ENCODE results near the gene PRDM12.

The PRDM12 gene

DNA sequence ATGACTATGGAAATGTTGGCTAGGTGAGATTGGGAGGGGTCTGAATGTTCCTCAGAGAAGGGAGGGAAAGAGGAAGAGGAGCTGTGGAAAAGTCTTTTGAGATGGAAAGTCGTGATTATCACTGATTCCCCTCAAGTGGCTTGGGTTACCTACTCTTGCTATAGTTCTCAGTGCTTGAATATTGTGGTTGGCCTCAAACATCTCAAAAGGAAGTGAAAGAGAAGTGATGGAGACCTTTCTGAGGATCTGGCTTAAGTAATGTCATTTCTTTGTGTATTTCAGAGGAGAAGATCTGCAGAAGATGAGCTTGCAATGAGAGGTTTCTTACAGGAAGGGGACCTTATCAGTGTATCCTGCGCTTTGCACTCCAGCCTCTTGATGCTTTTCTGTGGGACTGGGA lies 34.7 kb downstream of the PRDM12 start:
- Histone ChIP-seq H3K9me3 (ENCODE audit: control insufficient read depth in 1 of 2, low read length in 2 of 2) (no peaks in the 10 kb centered on the region), H3K4me3 (ENCODE audit: low read depth in 1 of 2, low read length in 2 of 2) (no peak overlapping the region), H3K27me3 (ENCODE audit: control insufficient read depth in 1 of 2, insufficient read depth in 2 of 2, low read length in 2 of 2) (no peaks in the 10 kb centered on the region), H3K27ac (ENCODE audit: low read depth, low read length) (no peak overlapping the region), H3K4me1 (ENCODE audit: control insufficient read depth in 1 of 2, insufficient read depth in 2 of 2, low read length in 2 of 2) (peaks cover 13% of the 10 kb centered on the region in 2 donors), H3K36me3 (ENCODE audit: control insufficient read depth in 1 of 2, insufficient read depth in 2 of 2, low read length in 2 of 2) (peaks cover 47 to 72% of the 10 kb centered on the region in 2 donors), H3K9ac (ENCODE audit: low read depth in 1 of 2, low read length in 2 of 2) (no peak overlapping the region)

GRCh38 chr9:130701059-130702022 lies 36.9 kb downstream of the PRDM12 start:
- H3K27ac ChIP-seq (ENCODE audit: low read depth, low read length): no peak overlapping the region
- no peak overlapping the region for H3K9ac ChIP-seq (ENCODE audit: low read depth in 1 of 2, low read length in 2 of 2)
- no peaks in the 10 kb centered on the region for H3K4me1 ChIP-seq (ENCODE audit: control insufficient read depth in 1 of 2, insufficient read depth in 2 of 2, low read length in 2 of 2)
- no peaks in the 10 kb centered on the region for H3K9me3 ChIP-seq (ENCODE audit: control insufficient read depth in 1 of 2, low read length in 2 of 2)
- H3K36me3 ChIP-seq (ENCODE audit: control insufficient read depth in 1 of 2, insufficient read depth in 2 of 2, low read length in 2 of 2): peaks cover 45 to 75% of the 10 kb centered on the region in 2 donors
- no peaks in the 10 kb centered on the region for H3K27me3 ChIP-seq (ENCODE audit: control insufficient read depth in 1 of 2, insufficient read depth in 2 of 2, low read length in 2 of 2)
- H3K4me3 ChIP-seq (ENCODE audit: low read depth in 1 of 2, low read length in 2 of 2): no peak overlapping the region

GRCh38 chr9:130703501-130703900 lies 39.1 kb downstream of the PRDM12 start:
- peaks cover 27 to 54% of the 10 kb centered on the region in 2 donors for H3K36me3 ChIP-seq (ENCODE audit: control insufficient read depth in 1 of 2, insufficient read depth in 2 of 2, low read length in 2 of 2)
- no peak overlapping the region for H3K9ac ChIP-seq (ENCODE audit: low read depth in 1 of 2, low read length in 2 of 2)
- H3K4me1 ChIP-seq (ENCODE audit: control insufficient read depth in 1 of 2, insufficient read depth in 2 of 2, low read length in 2 of 2): no peaks in the 10 kb centered on the region
- H3K27ac ChIP-seq (ENCODE audit: low read depth, low read length): no peak overlapping the region
- H3K9me3 ChIP-seq (ENCODE audit: control insufficient read depth in 1 of 2, low read length in 2 of 2): no peaks in the 10 kb centered on the region
- H3K4me3 ChIP-seq (ENCODE audit: low read depth in 1 of 2, low read length in 2 of 2): no peak overlapping the region
- H3K27me3 ChIP-seq (ENCODE audit: control insufficient read depth in 1 of 2, insufficient read depth in 2 of 2, low read length in 2 of 2): no peaks in the 10 kb centered on the region

DNA sequence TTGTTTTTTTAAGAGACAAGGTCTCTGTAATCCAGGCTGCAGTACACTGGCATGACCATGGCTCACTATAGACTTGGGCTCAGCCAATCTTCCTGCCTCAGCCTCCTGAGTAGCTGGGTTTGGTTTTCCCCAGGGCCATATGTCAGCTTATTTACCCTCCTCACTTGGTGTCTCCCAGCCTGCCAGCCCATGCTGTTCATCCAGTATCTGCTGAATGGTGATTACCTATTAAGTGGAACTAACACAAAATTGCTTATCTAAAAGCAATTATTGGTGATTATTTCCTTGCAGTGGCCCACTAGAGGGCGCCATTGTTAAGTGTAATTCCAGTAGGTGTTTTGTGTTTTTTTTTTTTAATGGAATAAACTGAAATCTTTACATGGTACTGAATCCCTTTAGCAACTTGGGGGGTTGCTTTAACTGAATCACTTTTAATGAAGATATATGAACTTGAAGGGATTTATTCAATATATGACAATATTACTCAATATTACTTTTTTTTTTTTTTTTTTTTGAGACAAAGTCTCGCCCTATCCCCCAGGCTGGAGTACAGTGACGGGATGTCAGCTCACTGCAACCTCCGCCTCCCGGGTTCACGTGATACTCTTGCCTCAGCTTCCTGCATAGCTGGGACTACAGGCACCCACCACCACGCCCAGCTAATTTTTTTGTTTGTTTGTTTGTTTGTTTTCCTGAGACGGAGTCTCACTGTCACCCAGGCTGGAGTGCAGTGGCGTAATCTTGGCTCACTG lies 43.0 kb downstream of the PRDM12 start:
- Histone ChIP-seq H3K9me3 (ENCODE audit: control insufficient read depth in 1 of 2, low read length in 2 of 2) (no peaks in the 10 kb centered on the region), H3K27ac (ENCODE audit: low read depth, low read length) (no peak overlapping the region), H3K4me3 (ENCODE audit: low read depth in 1 of 2, low read length in 2 of 2) (no peak overlapping the region), H3K36me3 (ENCODE audit: control insufficient read depth in 1 of 2, insufficient read depth in 2 of 2, low read length in 2 of 2) (peaks cover 11 to 24% of the 10 kb centered on the region in 2 donors), H3K4me1 (ENCODE audit: control insufficient read depth in 1 of 2, insufficient read depth in 2 of 2, low read length in 2 of 2) (peaks cover 0 to 6% of the 10 kb centered on the region in 2 donors), H3K9ac (ENCODE audit: low read depth in 1 of 2, low read length in 2 of 2) (no peak overlapping the region), H3K27me3 (ENCODE audit: control insufficient read depth in 1 of 2, insufficient read depth in 2 of 2, low read length in 2 of 2) (no peaks in the 10 kb centered on the region)

DNA sequence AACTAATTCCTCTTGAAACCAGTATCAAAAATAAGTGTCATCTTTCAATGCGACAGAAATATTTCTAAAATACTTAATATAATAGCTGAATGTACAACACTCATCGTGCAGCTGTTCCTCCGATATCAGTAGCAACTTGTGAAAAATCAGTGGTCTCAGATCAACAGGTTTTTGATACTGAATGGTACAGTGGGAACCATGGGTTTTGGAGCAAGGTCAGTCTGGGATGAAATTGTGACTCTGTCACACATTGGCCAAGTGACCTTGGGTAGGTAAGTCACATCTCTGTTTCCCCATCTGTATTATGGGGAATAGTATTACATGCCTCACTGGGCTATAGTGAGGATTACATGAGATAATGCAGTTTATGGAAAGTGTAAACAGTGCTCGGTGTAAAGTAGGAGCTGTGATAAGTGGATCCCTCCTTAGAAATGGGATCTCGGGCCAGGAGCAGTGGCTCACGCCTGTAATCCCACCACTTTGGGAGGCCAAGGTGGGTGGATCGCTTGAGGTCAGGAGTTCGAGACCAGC lies 46.5 kb downstream of the PRDM12 start:
- H3K9me3 ChIP-seq (ENCODE audit: control insufficient read depth in 1 of 2, low read length in 2 of 2): no peaks in the 10 kb centered on the region
- peaks cover 9 to 23% of the 10 kb centered on the region in 2 donors for H3K4me1 ChIP-seq (ENCODE audit: control insufficient read depth in 1 of 2, insufficient read depth in 2 of 2, low read length in 2 of 2)
- H3K36me3 ChIP-seq (ENCODE audit: control insufficient read depth in 1 of 2, insufficient read depth in 2 of 2, low read length in 2 of 2): no peaks in the 10 kb centered on the region
- H3K9ac ChIP-seq (ENCODE audit: low read depth in 1 of 2, low read length in 2 of 2): no peak overlapping the region
- no peak overlapping the region for H3K4me3 ChIP-seq (ENCODE audit: low read depth in 1 of 2, low read length in 2 of 2)
- H3K27me3 ChIP-seq (ENCODE audit: control insufficient read depth in 1 of 2, insufficient read depth in 2 of 2, low read length in 2 of 2): no peaks in the 10 kb centered on the region
- no peak overlapping the region for H3K27ac ChIP-seq (ENCODE audit: low read depth, low read length)

GRCh38 chr9:130711469-130711868 lies 47.1 kb downstream of the PRDM12 start:
- no peak overlapping the region for H3K27ac ChIP-seq (ENCODE audit: low read depth, low read length)
- no peaks in the 10 kb centered on the region for H3K9me3 ChIP-seq (ENCODE audit: control insufficient read depth in 1 of 2, low read length in 2 of 2)
- H3K4me3 ChIP-seq (ENCODE audit: low read depth in 1 of 2, low read length in 2 of 2): no peak overlapping the region
- H3K36me3 ChIP-seq (ENCODE audit: control insufficient read depth in 1 of 2, insufficient read depth in 2 of 2, low read length in 2 of 2): no peaks in the 10 kb centered on the region
- peaks cover 11 to 26% of the 10 kb centered on the region in 2 donors for H3K4me1 ChIP-seq (ENCODE audit: control insufficient read depth in 1 of 2, insufficient read depth in 2 of 2, low read length in 2 of 2)
- no peak overlapping the region for H3K9ac ChIP-seq (ENCODE audit: low read depth in 1 of 2, low read length in 2 of 2)
- no peaks in the 10 kb centered on the region for H3K27me3 ChIP-seq (ENCODE audit: control insufficient read depth in 1 of 2, insufficient read depth in 2 of 2, low read length in 2 of 2)

DNA sequence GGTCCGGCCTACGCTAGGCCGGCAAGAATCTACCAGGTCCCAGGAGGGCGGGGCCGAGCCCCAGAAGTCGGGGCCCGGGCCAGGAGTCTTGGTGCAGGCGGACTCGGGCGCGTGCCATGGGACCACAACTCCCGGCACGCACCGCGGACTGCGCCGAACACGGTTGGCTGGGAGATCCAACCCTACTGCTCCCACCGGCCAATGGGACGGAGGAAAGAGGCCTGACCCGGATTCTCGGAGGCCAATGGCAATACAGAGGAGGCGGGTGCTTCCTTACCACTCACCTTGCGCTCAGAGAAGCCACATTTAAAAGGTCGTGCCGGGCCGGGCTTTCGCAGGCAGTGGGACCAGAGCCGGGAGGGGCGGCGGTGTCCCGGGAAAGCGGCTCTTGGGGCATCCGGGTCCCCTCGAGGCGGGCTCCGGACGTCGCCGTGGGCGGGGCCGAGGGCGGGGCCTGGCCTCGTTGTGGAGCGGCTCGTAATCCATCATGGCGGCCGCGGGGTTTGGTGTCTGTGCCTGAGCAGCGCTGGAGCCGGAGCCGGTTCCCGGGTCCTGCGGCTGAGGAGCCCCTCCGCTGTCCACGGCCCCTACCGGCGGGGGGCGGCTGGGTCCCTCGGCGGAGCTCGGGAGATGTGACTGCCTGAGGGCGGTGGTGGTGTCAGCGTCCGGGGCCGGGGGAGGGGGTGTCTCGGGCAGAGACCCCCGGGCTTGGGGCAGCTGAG lies 48.3 kb downstream of the PRDM12 start:
- Histone ChIP-seq H3K4me1 (ENCODE audit: control insufficient read depth in 1 of 2, insufficient read depth in 2 of 2, low read length in 2 of 2) (peaks cover 13 to 27% of the 10 kb centered on the region in 2 donors), H3K4me3 (ENCODE audit: low read depth in 1 of 2, low read length in 2 of 2) (peak overlapping the region; percentile 76 to 77), H3K27ac (ENCODE audit: low read depth, low read length) (peak overlapping the region; percentile 99), H3K27me3 (ENCODE audit: control insufficient read depth in 1 of 2, insufficient read depth in 2 of 2, low read length in 2 of 2) (no peaks in the 10 kb centered on the region), H3K36me3 (ENCODE audit: control insufficient read depth in 1 of 2, insufficient read depth in 2 of 2, low read length in 2 of 2) (no peaks in the 10 kb centered on the region), H3K9ac (ENCODE audit: low read depth in 1 of 2, low read length in 2 of 2) (peak overlapping the region; percentile 85 to 87), H3K9me3 (ENCODE audit: control insufficient read depth in 1 of 2, low read length in 2 of 2) (no peaks in the 10 kb centered on the region)

DNA sequence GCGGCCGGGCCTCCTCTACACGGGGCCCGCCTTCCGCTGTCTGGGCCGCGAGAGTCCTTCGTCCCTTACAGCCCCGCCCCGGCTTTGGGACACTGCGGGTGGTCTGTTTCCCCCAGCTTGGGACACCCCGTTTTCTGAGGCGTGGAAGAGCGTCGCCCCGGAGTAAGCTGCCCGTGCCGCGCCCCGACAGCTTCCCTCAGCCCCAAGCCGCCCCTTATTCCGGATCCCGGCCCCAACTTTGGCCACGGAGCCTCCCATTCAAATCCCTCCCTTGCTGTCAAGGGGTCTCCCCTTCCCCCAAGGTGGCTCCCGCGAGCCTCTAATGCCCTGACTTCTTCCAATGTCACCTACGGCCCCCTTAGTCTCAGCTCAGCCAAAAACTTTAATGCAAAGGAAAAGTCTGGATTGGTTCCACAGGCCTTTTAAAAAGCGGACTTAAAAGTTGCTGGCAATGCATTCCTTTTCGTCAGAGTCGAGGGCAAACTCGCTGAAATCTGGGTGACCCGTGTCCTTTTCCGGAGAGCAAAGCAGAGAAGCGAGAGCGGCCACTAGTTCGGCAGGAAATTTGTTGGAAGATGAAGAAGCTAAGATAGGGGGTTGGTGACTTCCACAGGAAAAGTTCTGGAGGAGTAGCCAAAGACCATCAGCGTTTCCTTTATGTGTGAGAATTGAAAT lies 49.0 kb downstream of the PRDM12 start:
- Histone ChIP-seq H3K36me3 (ENCODE audit: control insufficient read depth in 1 of 2, insufficient read depth in 2 of 2, low read length in 2 of 2) (no peaks in the 10 kb centered on the region), H3K27me3 (ENCODE audit: control insufficient read depth in 1 of 2, insufficient read depth in 2 of 2, low read length in 2 of 2) (no peaks in the 10 kb centered on the region), H3K9ac (ENCODE audit: low read depth in 1 of 2, low read length in 2 of 2) (peak overlapping the region; percentile 85 to 87), H3K4me1 (ENCODE audit: control insufficient read depth in 1 of 2, insufficient read depth in 2 of 2, low read length in 2 of 2) (peaks cover 13 to 27% of the 10 kb centered on the region in 2 donors), H3K27ac (ENCODE audit: low read depth, low read length) (peak overlapping the region; percentile 99), H3K4me3 (ENCODE audit: low read depth in 1 of 2, low read length in 2 of 2) (peak overlapping the region; percentile 76 to 77), H3K9me3 (ENCODE audit: control insufficient read depth in 1 of 2, low read length in 2 of 2) (no peaks in the 10 kb centered on the region)

GRCh38 chr9:130714586-130715110 lies 50.3 kb downstream of the PRDM12 start:
- H3K9ac ChIP-seq (ENCODE audit: low read depth in 1 of 2, low read length in 2 of 2): peak overlapping the region; percentile 85 to 87
- no peaks in the 10 kb centered on the region for H3K9me3 ChIP-seq (ENCODE audit: control insufficient read depth in 1 of 2, low read length in 2 of 2)
- H3K27me3 ChIP-seq (ENCODE audit: control insufficient read depth in 1 of 2, insufficient read depth in 2 of 2, low read length in 2 of 2): no peaks in the 10 kb centered on the region
- no peak overlapping the region for H3K27ac ChIP-seq (ENCODE audit: low read depth, low read length)
- no peaks in the 10 kb centered on the region for H3K36me3 ChIP-seq (ENCODE audit: control insufficient read depth in 1 of 2, insufficient read depth in 2 of 2, low read length in 2 of 2)
- peaks cover 13 to 27% of the 10 kb centered on the region in 2 donors for H3K4me1 ChIP-seq (ENCODE audit: control insufficient read depth in 1 of 2, insufficient read depth in 2 of 2, low read length in 2 of 2)
- peak overlapping the region; percentile 76 to 77 for H3K4me3 ChIP-seq (ENCODE audit: low read depth in 1 of 2, low read length in 2 of 2)
